Memory B cell (primary cell): ENCODE measurements around the gene OSBPL6.

Experiments used
- ATAC-seq: fragments of 150-1000 bp; cut with Tn5 transposase; 2 replicates; pipeline ENCODE4 v1.10.0; 2021; ENCODE audit warnings: low read depth, mild to moderate bottlenecking, moderate library complexity
- DNase-seq, 2 donors: peaks; one replicate each; pipeline ENCODE4 v3.0.0; 2022; ENCODE audit warnings: low spot score in 2 of 2
- H3K27ac Mint-ChIP-seq: one replicate; pipeline ENCODE4 v1.8.0; 2022; ENCODE audit warnings: mild to moderate bottlenecking, moderate library complexity, mixed read lengths
- H3K27me3 Mint-ChIP-seq: one replicate; pipeline ENCODE4 v1.8.0; 2022; ENCODE audit warnings: mixed read lengths
- H3K36me3 Mint-ChIP-seq: one replicate; pipeline ENCODE4 v1.8.0; 2022; ENCODE audit warnings: mild to moderate bottlenecking, mixed read lengths
- H3K4me1 Mint-ChIP-seq: one replicate; pipeline ENCODE4 v1.8.0; 2022; ENCODE audit warnings: mixed read lengths
- H3K4me3 Mint-ChIP-seq: one replicate; pipeline ENCODE4 v1.8.0; 2022; ENCODE audit warnings: mild to moderate bottlenecking, moderate library complexity, mixed read lengths
- H3K9me3 Mint-ChIP-seq: one replicate; pipeline ENCODE4 v1.8.0; 2022; ENCODE audit warnings: mixed read lengths

The OSBPL6 gene

GRCh38 chr2:178238154-178238521 lies 43.8 kb downstream of the OSBPL6 start:
- DNase-seq (no peak), ATAC-seq (no peak)
- peaks cover 3% of the 10 kb centered on the region for H3K27me3 Mint-ChIP-seq
- H3K4me1 Mint-ChIP-seq: no peaks in the 10 kb centered on the region
- H3K27ac Mint-ChIP-seq: no peak overlapping the region
- H3K4me3 Mint-ChIP-seq: no peak overlapping the region
- H3K9me3 Mint-ChIP-seq: no peaks in the 10 kb centered on the region
- no peaks in the 10 kb centered on the region for H3K36me3 Mint-ChIP-seq

- no peak for ATAC-seq
- no peak overlapping the region for H3K4me3 Mint-ChIP-seq
- no peaks in the 10 kb centered on the region for H3K9me3 Mint-ChIP-seq
- no peak for DNase-seq
- H3K27me3 Mint-ChIP-seq: peaks cover 3% of the 10 kb centered on the region
- H3K4me1 Mint-ChIP-seq: no peaks in the 10 kb centered on the region
- H3K36me3 Mint-ChIP-seq: no peaks in the 10 kb centered on the region
- H3K27ac Mint-ChIP-seq: no peak overlapping the region
These were observed 44.4 kb downstream of the OSBPL6 start for GRCh38 chr2:178238750-178239149.

- no peaks in the 10 kb centered on the region for H3K4me1 Mint-ChIP-seq
- no peaks in the 10 kb centered on the region for H3K9me3 Mint-ChIP-seq
- no peak overlapping the region for H3K27ac Mint-ChIP-seq
- no peaks in the 10 kb centered on the region for H3K36me3 Mint-ChIP-seq
- no peak overlapping the region for H3K4me3 Mint-ChIP-seq
- no peak for DNase-seq
- peaks cover 10% of the 10 kb centered on the region for H3K27me3 Mint-ChIP-seq
- no peak for ATAC-seq
These were observed 47.7 kb downstream of the OSBPL6 start for GRCh38 chr2:178241844-178242551.

GRCh38 chr2:178242552-178242883 lies 48.2 kb downstream of the OSBPL6 start:
- H3K4me1 Mint-ChIP-seq: no peaks in the 10 kb centered on the region

GRCh38 chr2:178243961-178244360 lies 49.6 kb downstream of the OSBPL6 start:
- H3K27me3 Mint-ChIP-seq: peaks cover 9% of the 10 kb centered on the region
- H3K9me3 Mint-ChIP-seq: no peaks in the 10 kb centered on the region
- H3K4me1 Mint-ChIP-seq: no peaks in the 10 kb centered on the region
- ATAC-seq: no peak
- H3K4me3 Mint-ChIP-seq: no peak overlapping the region
- DNase-seq: no peak
- H3K36me3 Mint-ChIP-seq: no peaks in the 10 kb centered on the region
- no peak overlapping the region for H3K27ac Mint-ChIP-seq

More at GRCh38 chr2:178242552-178242883, 48.2 kb downstream of the OSBPL6 start:
- DNase-seq: no peak
- no peak for ATAC-seq
- Mint-ChIP-seq H3K4me3 (no peak overlapping the region), H3K36me3 (no peaks in the 10 kb centered on the region), H3K27me3 (peaks cover 10% of the 10 kb centered on the region), H3K9me3 (no peaks in the 10 kb centered on the region), H3K27ac (no peak overlapping the region)

GRCh38 chr2:178244777-178245176 lies 50.5 kb downstream of the OSBPL6 start:
- ATAC-seq (no peak), DNase-seq (no peak)
- no peaks in the 10 kb centered on the region for H3K4me1 Mint-ChIP-seq
- H3K4me3 Mint-ChIP-seq: no peak overlapping the region
- no peak overlapping the region for H3K27ac Mint-ChIP-seq
- no peaks in the 10 kb centered on the region for H3K36me3 Mint-ChIP-seq
- H3K9me3 Mint-ChIP-seq: no peaks in the 10 kb centered on the region
- H3K27me3 Mint-ChIP-seq: peaks cover 9% of the 10 kb centered on the region

- Mint-ChIP-seq H3K27ac (no peak overlapping the region), H3K27me3 (peaks cover 14% of the 10 kb centered on the region), H3K4me3 (no peak overlapping the region), H3K9me3 (no peaks in the 10 kb centered on the region), H3K4me1 (no peaks in the 10 kb centered on the region), H3K36me3 (no peaks in the 10 kb centered on the region)
- no peak for ATAC-seq
- DNase-seq: no peak
These were observed 52.4 kb downstream of the OSBPL6 start for GRCh38 chr2:178246696-178247095.

- Mint-ChIP-seq H3K4me1 (no peaks in the 10 kb centered on the region), H3K4me3 (no peak overlapping the region), H3K27ac (no peak overlapping the region), H3K36me3 (no peaks in the 10 kb centered on the region), H3K9me3 (no peaks in the 10 kb centered on the region), H3K27me3 (peaks cover 14% of the 10 kb centered on the region)
- no peak for ATAC-seq
- DNase-seq: no peak
These were observed 52.9 kb downstream of the OSBPL6 start for GRCh38 chr2:178247250-178247649.

GRCh38 chr2:178250429-178250828 lies 56.1 kb downstream of the OSBPL6 start:
- Mint-ChIP-seq H3K9me3 (no peaks in the 10 kb centered on the region), H3K27ac (no peak overlapping the region), H3K4me3 (no peak overlapping the region), H3K27me3 (peaks cover 12% of the 10 kb centered on the region), H3K36me3 (no peaks in the 10 kb centered on the region), H3K4me1 (no peaks in the 10 kb centered on the region)
- ATAC-seq (no peak), DNase-seq (no peak)

- peaks cover 7% of the 10 kb centered on the region for H3K27me3 Mint-ChIP-seq
- no peaks in the 10 kb centered on the region for H3K36me3 Mint-ChIP-seq
- H3K4me3 Mint-ChIP-seq: no peak overlapping the region
These were observed 57.0 kb downstream of the OSBPL6 start for GRCh38 chr2:178251151-178251955.

GRCh38 chr2:178256382-178257042 lies 62.2 kb downstream of the OSBPL6 start:
- ATAC-seq: no peak
- Mint-ChIP-seq H3K4me1 (no peaks in the 10 kb centered on the region), H3K9me3 (no peaks in the 10 kb centered on the region), H3K27ac (no peak overlapping the region), H3K27me3 (no peaks in the 10 kb centered on the region), H3K36me3 (no peaks in the 10 kb centered on the region), H3K4me3 (no peak overlapping the region)
- no peak for DNase-seq

More at GRCh38 chr2:178251151-178251955, 57.0 kb downstream of the OSBPL6 start:
- no peak for DNase-seq
- Mint-ChIP-seq H3K4me1 (no peaks in the 10 kb centered on the region), H3K9me3 (no peaks in the 10 kb centered on the region), H3K27ac (no peak overlapping the region)
- no peak for ATAC-seq

- H3K27me3 Mint-ChIP-seq: no peaks in the 10 kb centered on the region
- ATAC-seq: no peak
- no peak overlapping the region for H3K27ac Mint-ChIP-seq
- no peaks in the 10 kb centered on the region for H3K36me3 Mint-ChIP-seq
- no peak overlapping the region for H3K4me3 Mint-ChIP-seq
- no peaks in the 10 kb centered on the region for H3K4me1 Mint-ChIP-seq
- no peak for DNase-seq
- H3K9me3 Mint-ChIP-seq: no peaks in the 10 kb centered on the region
These were observed 62.8 kb downstream of the OSBPL6 start for GRCh38 chr2:178257127-178257526.

- H3K4me3 Mint-ChIP-seq: no peak overlapping the region
- no peaks in the 10 kb centered on the region for H3K9me3 Mint-ChIP-seq
- no peaks in the 10 kb centered on the region for H3K4me1 Mint-ChIP-seq
- no peak for DNase-seq
- H3K36me3 Mint-ChIP-seq: no peaks in the 10 kb centered on the region
- no peaks in the 10 kb centered on the region for H3K27me3 Mint-ChIP-seq
- H3K27ac Mint-ChIP-seq: no peak overlapping the region
- ATAC-seq: no peak
These were observed 64.6 kb downstream of the OSBPL6 start for GRCh38 chr2:178258916-178259315.

GRCh38 chr2:178263159-178263860 lies 69.0 kb downstream of the OSBPL6 start:
- no peak overlapping the region for H3K4me3 Mint-ChIP-seq
- no peaks in the 10 kb centered on the region for H3K4me1 Mint-ChIP-seq
- H3K27me3 Mint-ChIP-seq: no peaks in the 10 kb centered on the region
- DNase-seq (no peak), ATAC-seq (no peak)
- no peaks in the 10 kb centered on the region for H3K9me3 Mint-ChIP-seq
- no peak overlapping the region for H3K27ac Mint-ChIP-seq
- H3K36me3 Mint-ChIP-seq: no peaks in the 10 kb centered on the region
